H9 (cell line): ENCODE results near the gene HRH1. TPM values are rescaled to one million over a fixed set of nuclear protein-coding genes. Genes with fewer than 3 reads are reported as not detected.

Experiments used
- DNase-seq: peaks from one replicate; pipeline ENCODE4 v3.0.0-alpha.2; 2017
- H2AFZ ChIP-seq: one replicate; pipeline ENCODE4 v1.6.1; 2013; ENCODE audit warnings: mild to moderate bottlenecking, low read length, control low read depth, moderate library complexity
- H2AK5ac ChIP-seq: 2 replicates; pipeline ENCODE4 v1.6.1; 2013; ENCODE audit warnings: low read length, control low read depth, mixed read lengths; ENCODE audit not compliant: insufficient read length
- H2BK120ac ChIP-seq: one replicate; pipeline ENCODE4 v1.6.1; 2013; ENCODE audit warnings: low read depth, mild to moderate bottlenecking, low read length, control low read depth, inconsistent platforms; ENCODE audit not compliant: poor library complexity, severe bottlenecking
- H2BK12ac ChIP-seq: 2 replicates; pipeline ENCODE4 v1.6.1; 2013; ENCODE audit warnings: low read length, control low read depth, mixed read lengths, low read depth; ENCODE audit not compliant: insufficient read length
- H2BK15ac ChIP-seq: 2 replicates; pipeline ENCODE4 v1.6.1; 2013; ENCODE audit warnings: low read depth, low read length, control low read depth
- H2BK20ac ChIP-seq: one replicate; pipeline ENCODE4 v1.6.1; 2013; ENCODE audit warnings: low read depth, mild to moderate bottlenecking, low read length, control low read depth, inconsistent platforms; ENCODE audit not compliant: poor library complexity, severe bottlenecking
- H2BK5ac ChIP-seq: 2 replicates; pipeline ENCODE4 v1.6.1; 2013; ENCODE audit warnings: low read length, control low read depth, mixed read lengths; ENCODE audit not compliant: insufficient read length
- H3K14ac ChIP-seq: 2 replicates; pipeline ENCODE4 v1.6.1; 2013; ENCODE audit warnings: low read length, control low read depth; ENCODE audit not compliant: insufficient read depth
- H3K18ac ChIP-seq: 2 replicates; pipeline ENCODE4 v1.6.1; 2013; ENCODE audit warnings: low read depth, mild to moderate bottlenecking, mixed read lengths, low read length, control low read depth; ENCODE audit not compliant: insufficient read length
- H3K23ac ChIP-seq: 2 replicates; pipeline ENCODE4 v1.6.1; 2013; ENCODE audit warnings: low read length, control low read depth, mixed read lengths, low read depth; ENCODE audit not compliant: insufficient read length
- H3K23me2 ChIP-seq: 2 replicates; pipeline ENCODE4 v1.6.1; 2013; ENCODE audit warnings: low read depth, mild to moderate bottlenecking, mixed read lengths, low read length, control low read depth; ENCODE audit not compliant: insufficient read length, poor library complexity, severe bottlenecking
- H3K27ac ChIP-seq: 2 replicates; pipeline ENCODE4 v1.5.1; 2013; ENCODE audit warnings: low read length, control low read depth, mixed read lengths, low read depth; ENCODE audit not compliant: insufficient read length
- H3K27me3 ChIP-seq: 2 replicates; pipeline ENCODE4 v1.6.1; 2013; ENCODE audit warnings: low read length, control low read depth, inconsistent platforms; ENCODE audit not compliant: insufficient read depth
- H3K4ac ChIP-seq: 2 replicates; pipeline ENCODE4 v1.6.1; 2013; ENCODE audit warnings: low read depth, mild to moderate bottlenecking, control low read depth, inconsistent platforms, low read length, moderate library complexity
- H3K4me1 ChIP-seq: 2 replicates; pipeline ENCODE4 v1.6.1; 2013; ENCODE audit warnings: low read length, control low read depth, inconsistent platforms; ENCODE audit not compliant: insufficient read depth
- H3K4me2 ChIP-seq: 2 replicates; pipeline ENCODE4 v1.6.1; 2013; ENCODE audit warnings: low read length, control low read depth, mixed read lengths; ENCODE audit not compliant: insufficient read length, insufficient read depth
- H3K56ac ChIP-seq: 2 replicates; pipeline ENCODE4 v1.6.1; 2013; ENCODE audit warnings: low read depth, mild to moderate bottlenecking, mixed read lengths, low read length, control low read depth; ENCODE audit not compliant: insufficient read length
- H3K79me1 ChIP-seq: 2 replicates; pipeline ENCODE4 v1.6.1; 2013; ENCODE audit warnings: low read depth, mild to moderate bottlenecking, moderate library complexity, low read length, control low read depth, inconsistent platforms; ENCODE audit not compliant: insufficient read depth, poor library complexity, severe bottlenecking
- H3K79me2 ChIP-seq: 2 replicates; pipeline ENCODE4 v1.6.1; 2013; ENCODE audit warnings: low read length, control low read depth, inconsistent platforms; ENCODE audit not compliant: insufficient read depth
- H3K9ac ChIP-seq: 2 replicates; pipeline ENCODE4 v1.6.1; 2013; ENCODE audit warnings: low read length, control low read depth, mixed read lengths; ENCODE audit not compliant: insufficient read length; ENCODE audit errors: extremely low read depth
- H3K9me3 ChIP-seq: one replicate; pipeline ENCODE4 v1.6.1; 2013; ENCODE audit warnings: low read depth, low read length, inconsistent platforms; ENCODE audit not compliant: control insufficient read depth
- H3T11ph ChIP-seq: one replicate; pipeline ENCODE4 v1.6.1; 2013; ENCODE audit warnings: mild to moderate bottlenecking, low read length, control low read depth, inconsistent platforms
- H4K20me1 ChIP-seq: one replicate; pipeline ENCODE4 v1.6.1; 2013; ENCODE audit not compliant: control insufficient read depth, insufficient read length, insufficient read depth
- H4K5ac ChIP-seq: 2 replicates; pipeline ENCODE4 v1.6.1; 2013; ENCODE audit warnings: low read depth, mild to moderate bottlenecking, mixed read lengths, low read length, control low read depth; ENCODE audit not compliant: insufficient read length
- H4K8ac ChIP-seq: replicated peaks from 2 replicates; pipeline ENCODE4 v1.6.1; 2013; ENCODE audit warnings: low read length, control low read depth, mixed read lengths, low read depth; ENCODE audit not compliant: insufficient read length
- H4K91ac ChIP-seq: 2 replicates; pipeline ENCODE4 v1.6.1; 2013; ENCODE audit warnings: low read depth, mild to moderate bottlenecking, moderate library complexity, mixed read lengths, low read length, control low read depth; ENCODE audit not compliant: insufficient read length
- H3K27ac Mint-ChIP-seq, 3 experiments: 2 replicates in 2 of 3; 3 replicates in 1 of 3; pipeline ENCODE4 v1.8.0; 2020 to 2021; ENCODE audit warnings: mixed read lengths in 3 of 3, mild to moderate bottlenecking in 1 of 3, moderate library complexity in 1 of 3
- H3K27me3 Mint-ChIP-seq: 2 replicates; pipeline ENCODE4 v1.8.0; 2021; ENCODE audit warnings: low read depth, mild to moderate bottlenecking, moderate library complexity, mixed read lengths
- H3K36me3 Mint-ChIP-seq, 3 experiments: 2 replicates in 2 of 3; 3 replicates in 1 of 3; pipeline ENCODE4 v1.8.0; 2020 to 2021; ENCODE audit warnings: low read depth in 3 of 3, mixed read lengths in 3 of 3; ENCODE audit not compliant: insufficient read depth in 1 of 3
- H3K4me1 Mint-ChIP-seq, 2 experiments: 2 replicates each; pipeline ENCODE4 v1.8.0; 2020; ENCODE audit warnings: mixed read lengths in 2 of 2
- H3K4me3 Mint-ChIP-seq, 2 experiments: 2 replicates in 1 of 2; 3 replicates in 1 of 2; pipeline ENCODE4 v1.8.0; 2020 to 2021; ENCODE audit warnings: mild to moderate bottlenecking in 2 of 2, mixed read lengths in 2 of 2, moderate library complexity in 1 of 2
- H3K9me3 Mint-ChIP-seq, 2 experiments: 2 replicates in 1 of 2; 3 replicates in 1 of 2; pipeline ENCODE4 v1.8.0; 2020; ENCODE audit warnings: mild to moderate bottlenecking in 2 of 2, mixed read lengths in 2 of 2, moderate library complexity in 1 of 2
- CTCF ChIP-seq: fragments of 200-600 bp; sonication (generic); conservative IDR thresholded peaks from 3 replicates; pipeline ENCODE4 v1.8.0; 2021; ENCODE audit warnings: antibody characterized with exemption, mild to moderate bottlenecking
- WGBS: extraction: QIAGEN DNeasy Blood & Tissue Kit; methylation state at CpG from one replicate; pipeline ENCODE4 v1.1.7; 2013; ENCODE audit warnings: missing lambda C conversion rate, low lambda C conversion rate, mixed read lengths; ENCODE audit not compliant: insufficient read length; ENCODE audit errors: extremely low coverage; 5-methylcytosine and 5-hydroxymethylcytosine counted together
- total RNA-seq: library from RNA; stranded (reverse); gene quantifications from 2 replicates; pipeline ENCODE4 v1.2.1, GENCODE V29; 2021

HRH1 gene
- total RNA-seq, 1 experiment from 2014 or later = 0.74 TPM

GRCh38 chr3:11186318-11186692 is 32.0 kb downstream of the HRH1 start:
- Mint-ChIP-seq H3K9me3 (no peaks in the 10 kb centered on the region), H3K4me1 (peaks cover 0 to 6% of the 10 kb centered on the region in 2 experiments; a peak in 1 of 4 replicates), H3K27ac (no peak overlapping the region; a peak in 1 of 7 replicates), H3K36me3 (no peaks in the 10 kb centered on the region; a peak in 1 of 7 replicates), H3K4me3 (no peak overlapping the region), H3K27me3 (peaks cover 2% of the 10 kb centered on the region)
- no peak for TF ChIP-seq CTCF
- no peak overlapping the region for H3K9ac ChIP-seq
- H4K8ac ChIP-seq = no peak overlapping the region
- no peaks in the 10 kb centered on the region for H3K9me3 ChIP-seq
- H4K5ac ChIP-seq = peak overlapping the region; percentile 50
- no peak overlapping the region for H3K18ac ChIP-seq
- no peak overlapping the region for H3K14ac ChIP-seq
- no peaks in the 10 kb centered on the region for H3K27me3 ChIP-seq
- H2BK5ac ChIP-seq = no peak overlapping the region
- H3K4ac ChIP-seq = no peak overlapping the region
- no peak overlapping the region for H3T11ph ChIP-seq
- H3K79me1 ChIP-seq = no peaks in the 10 kb centered on the region
- no peak overlapping the region for H2BK12ac ChIP-seq
- no peaks in the 10 kb centered on the region for H3K79me2 ChIP-seq
- H2AK5ac ChIP-seq = no peak overlapping the region
- no peak overlapping the region for H4K91ac ChIP-seq
- no peaks in the 10 kb centered on the region for H3K23me2 ChIP-seq
- H2AFZ ChIP-seq = no peak overlapping the region
- no peak overlapping the region for H2BK15ac ChIP-seq
- H3K4me1 ChIP-seq = no peaks in the 10 kb centered on the region
- no peak overlapping the region for H2BK20ac ChIP-seq
- H4K20me1 ChIP-seq = no peaks in the 10 kb centered on the region
- H3K23ac ChIP-seq = no peak overlapping the region
- H3K27ac ChIP-seq = no peak overlapping the region
- H2BK120ac ChIP-seq = no peak overlapping the region
- no peak for DNase-seq
- no peak overlapping the region for H3K4me2 ChIP-seq
- H3K56ac ChIP-seq = no peak overlapping the region
- no CpG with 5 or more reads among the region's 1 CpG for WGBS
